Muscle layer of duodenum (tissue), 2 donors: ENCODE data around the gene PRPF4.
"Not testable (repeated sequence)": the region's sequence is repeated elsewhere in the genome, so short reads cannot be mapped to it uniquely, and the experiment has no call there.

ENCODE experiments used
- H3K27ac ChIP-seq: one replicate; pipeline ENCODE4 v1.7.0; 2013; ENCODE audit warnings: mild to moderate bottlenecking, low read length
- H3K27me3 ChIP-seq: one replicate; pipeline ENCODE4 v1.7.0; 2013; ENCODE audit warnings: low read depth, mild to moderate bottlenecking, control low read depth, low read length
- H3K36me3 ChIP-seq, 2 donors: one replicate each; pipeline ENCODE4 v1.7.0; 2013; ENCODE audit warnings: low read length in 2 of 2, control low read depth in 1 of 2, mild to moderate bottlenecking in 1 of 2; ENCODE audit not compliant: insufficient read depth in 2 of 2, control insufficient read depth in 1 of 2
- H3K4me1 ChIP-seq, 2 donors: one replicate each; pipeline ENCODE4 v1.7.0; 2013; ENCODE audit warnings: low read length in 2 of 2, mild to moderate bottlenecking in 2 of 2, control low read depth in 1 of 2, moderate library complexity in 1 of 2; ENCODE audit not compliant: insufficient read depth in 2 of 2, control insufficient read depth in 1 of 2
- H3K4me3 ChIP-seq, 2 donors: one replicate each; pipeline ENCODE4 v1.7.0; 2013; ENCODE audit warnings: low read length in 2 of 2, low read depth in 1 of 2, mild to moderate bottlenecking in 1 of 2
- H3K9me3 ChIP-seq, 2 donors: one replicate each; pipeline ENCODE4 v1.7.0; 2013; ENCODE audit warnings: low read length in 2 of 2, control low read depth in 1 of 2, mild to moderate bottlenecking in 1 of 2; ENCODE audit not compliant: control insufficient read depth in 1 of 2
- donor health status: healthy.

The PRPF4 gene

DNA sequence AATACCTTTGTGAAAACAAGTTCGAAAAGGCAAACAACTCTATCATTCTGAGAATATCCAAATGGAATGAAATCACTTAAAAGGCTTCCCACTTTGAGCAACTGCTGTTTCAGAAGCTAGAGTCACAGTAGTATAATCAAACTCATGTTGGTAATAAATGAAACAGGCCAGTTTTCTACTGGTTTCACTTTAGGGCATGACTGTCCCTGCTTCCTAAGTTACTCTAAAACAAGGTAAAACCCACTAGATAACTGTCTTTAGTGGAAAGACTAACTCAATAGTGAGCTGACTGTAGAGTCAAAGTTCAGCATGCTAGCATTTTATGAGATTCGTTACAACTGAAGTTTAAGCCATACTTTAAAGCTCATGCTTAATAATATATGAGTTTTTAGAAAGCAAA is 6.1 kb upstream of the PRPF4 start:
- Histone ChIP-seq H3K27ac (no peak overlapping the region), H3K27me3 (no peaks in the 10 kb centered on the region), H3K4me1 (peaks cover 7 to 9% of the 10 kb centered on the region in 2 donors), H3K9me3 (no peaks in the 10 kb centered on the region), H3K4me3 (no peak overlapping the region), H3K36me3 (peaks cover 44 to 55% of the 10 kb centered on the region in 2 donors)

GRCh38 chr9:113269871-113270270 is 5.6 kb upstream of the PRPF4 start:
- no peaks in the 10 kb centered on the region for H3K27me3 ChIP-seq
- no peak overlapping the region for H3K4me3 ChIP-seq
- peaks cover 8 to 9% of the 10 kb centered on the region in 2 donors for H3K4me1 ChIP-seq
- H3K36me3 ChIP-seq, result peaks cover 44 to 53% of the 10 kb centered on the region in 2 donors
- no peaks in the 10 kb centered on the region for H3K9me3 ChIP-seq
- no peak overlapping the region for H3K27ac ChIP-seq

GRCh38 chr9:113274474-113275156 is 843 bp upstream of the PRPF4 start:
- Histone ChIP-seq H3K36me3 (peaks cover 34% of the 10 kb centered on the region in 2 donors), H3K4me1 (peaks cover 9 to 20% of the 10 kb centered on the region in 2 donors), H3K9me3 (no peaks in the 10 kb centered on the region), H3K4me3 (peak overlapping the region; percentile 79 to 100), H3K27me3 (no peaks in the 10 kb centered on the region), H3K27ac (peak overlapping the region; percentile 98)

- Histone ChIP-seq H3K27ac (no peak overlapping the region), H3K4me3 (no peak overlapping the region), H3K4me1 (peaks cover 5 to 18% of the 10 kb centered on the region in 2 donors), H3K36me3 (peaks cover 37 to 49% of the 10 kb centered on the region in 2 donors), H3K9me3 (no peaks in the 10 kb centered on the region), H3K27me3 (no peaks in the 10 kb centered on the region)
Observed at GRCh38 chr9:113278840-113279239, 3.4 kb downstream of the PRPF4 start.

DNA sequence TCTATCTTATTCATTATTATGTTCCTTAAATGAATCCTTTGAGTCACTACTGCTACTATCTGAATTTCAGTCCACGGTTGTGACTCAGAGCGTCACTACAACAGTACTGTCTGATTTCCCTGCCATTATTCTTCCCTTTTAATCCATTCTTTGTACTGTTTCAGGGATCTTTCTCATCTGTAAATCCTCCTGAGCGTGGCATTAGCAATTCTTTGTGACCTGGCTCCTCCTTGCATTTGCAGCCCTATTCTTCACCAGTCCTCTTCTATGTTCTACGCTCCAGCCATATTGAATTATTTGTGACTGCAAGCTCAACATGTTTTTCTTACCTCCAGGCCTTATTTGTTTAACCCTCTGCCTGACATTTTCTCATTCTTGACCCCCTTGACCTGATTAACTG is 5.9 kb downstream of the PRPF4 start:
- Histone ChIP-seq H3K27me3 (no peaks in the 10 kb centered on the region), H3K27ac (no peak overlapping the region), H3K36me3 (peaks cover 54 to 61% of the 10 kb centered on the region in 2 donors), H3K9me3 (no peaks in the 10 kb centered on the region), H3K4me3 (no peak overlapping the region), H3K4me1 (peaks cover 0 to 8% of the 10 kb centered on the region in 2 donors)

DNA sequence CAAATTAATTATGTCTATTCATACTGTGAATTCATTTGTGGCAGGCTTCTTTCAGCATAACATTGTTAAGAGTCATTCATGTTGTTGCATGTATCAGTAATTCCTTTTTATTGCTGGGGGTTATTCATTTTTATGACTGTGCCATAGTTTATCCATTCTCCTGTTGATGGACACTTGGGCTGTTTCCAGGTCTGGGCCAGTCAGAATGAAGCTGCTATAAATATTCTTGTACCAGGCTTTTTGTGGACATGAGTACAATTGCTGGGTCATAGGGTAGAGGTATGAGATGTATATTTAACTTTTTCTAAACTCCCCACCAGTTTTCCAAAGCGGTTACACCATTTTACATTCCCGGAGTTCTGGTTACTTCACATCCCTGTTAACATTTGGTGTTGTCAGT is 13.6 kb downstream of the PRPF4 start:
- Histone ChIP-seq H3K9me3 (no peaks in the 10 kb centered on the region), H3K4me1 (no peaks in the 10 kb centered on the region), H3K27me3 (no peaks in the 10 kb centered on the region), H3K36me3 (peaks cover 67 to 81% of the 10 kb centered on the region in 2 donors), H3K4me3 (no peak overlapping the region), H3K27ac (no peak overlapping the region)

GRCh38 chr9:113290052-113290607 is 14.7 kb downstream of the PRPF4 start:
- H3K36me3 ChIP-seq, result peaks cover 58 to 71% of the 10 kb centered on the region in 2 donors
- H3K9me3 ChIP-seq, result no peaks in the 10 kb centered on the region
- no peaks in the 10 kb centered on the region for H3K4me1 ChIP-seq
- no peak overlapping the region for H3K27ac ChIP-seq
- H3K4me3 ChIP-seq, result no peak overlapping the region
- no peaks in the 10 kb centered on the region for H3K27me3 ChIP-seq

DNA sequence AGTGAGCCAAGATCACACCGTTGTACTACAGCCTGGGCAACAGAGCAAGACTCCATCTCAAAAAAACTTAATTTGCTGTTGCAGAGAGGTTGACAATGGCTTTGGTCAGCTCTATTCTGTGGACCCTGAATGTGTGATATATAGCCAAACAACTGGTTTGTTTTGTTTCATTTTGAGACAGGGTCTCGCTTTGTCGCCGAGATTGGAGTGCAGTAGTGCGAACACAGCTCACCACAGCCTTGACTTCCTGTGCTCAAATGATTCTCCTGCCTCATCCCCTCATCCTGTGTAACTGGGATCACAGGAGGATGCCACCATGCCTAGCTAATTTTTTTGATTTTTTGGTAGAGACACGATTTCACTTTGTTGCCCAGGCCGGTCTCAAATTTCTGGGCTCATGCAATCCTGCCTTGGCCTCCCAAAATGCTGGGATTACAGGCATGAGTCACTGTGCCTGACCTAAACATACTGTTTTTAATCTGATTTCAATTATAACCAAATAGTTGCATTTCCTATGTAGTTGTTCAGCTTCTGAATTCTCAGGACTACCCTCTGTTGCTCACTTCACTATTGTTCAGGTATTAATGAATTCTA is 17.9 kb downstream of the PRPF4 start:
- Histone ChIP-seq H3K4me3 (no peak overlapping the region), H3K27ac (no peak overlapping the region), H3K36me3 (peaks cover 34 to 52% of the 10 kb centered on the region in 2 donors), H3K27me3 (no peaks in the 10 kb centered on the region), H3K4me1 (no peaks in the 10 kb centered on the region), H3K9me3 (no peaks in the 10 kb centered on the region)

DNA sequence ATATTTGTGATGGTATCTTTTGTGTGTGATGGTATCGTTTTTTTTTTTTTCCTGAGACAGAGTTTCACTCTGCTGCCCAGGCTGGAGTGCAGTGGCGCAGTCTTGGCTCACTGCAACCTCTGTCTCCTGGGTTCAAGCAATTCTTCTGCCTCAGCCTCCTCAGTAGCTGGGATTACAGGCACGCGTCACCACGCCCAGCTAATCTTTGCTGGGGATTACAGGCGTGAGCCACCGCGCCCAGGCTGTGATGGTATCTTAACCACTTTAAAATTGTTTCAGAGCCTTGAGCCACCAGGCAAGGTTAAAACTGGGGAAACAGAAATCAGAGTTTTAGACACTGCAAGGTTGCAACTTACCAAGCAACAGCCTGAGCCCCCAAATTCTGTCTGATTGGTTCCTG is 20.8 kb downstream of the PRPF4 start:
- not testable (repeated sequence) for H3K9me3 ChIP-seq, H3K4me1 ChIP-seq, H3K27ac ChIP-seq, H3K4me3 ChIP-seq, H3K27me3 ChIP-seq
- H3K36me3 ChIP-seq, result peaks cover 10 to 23% of the 10 kb centered on the region in 2 donors

DNA sequence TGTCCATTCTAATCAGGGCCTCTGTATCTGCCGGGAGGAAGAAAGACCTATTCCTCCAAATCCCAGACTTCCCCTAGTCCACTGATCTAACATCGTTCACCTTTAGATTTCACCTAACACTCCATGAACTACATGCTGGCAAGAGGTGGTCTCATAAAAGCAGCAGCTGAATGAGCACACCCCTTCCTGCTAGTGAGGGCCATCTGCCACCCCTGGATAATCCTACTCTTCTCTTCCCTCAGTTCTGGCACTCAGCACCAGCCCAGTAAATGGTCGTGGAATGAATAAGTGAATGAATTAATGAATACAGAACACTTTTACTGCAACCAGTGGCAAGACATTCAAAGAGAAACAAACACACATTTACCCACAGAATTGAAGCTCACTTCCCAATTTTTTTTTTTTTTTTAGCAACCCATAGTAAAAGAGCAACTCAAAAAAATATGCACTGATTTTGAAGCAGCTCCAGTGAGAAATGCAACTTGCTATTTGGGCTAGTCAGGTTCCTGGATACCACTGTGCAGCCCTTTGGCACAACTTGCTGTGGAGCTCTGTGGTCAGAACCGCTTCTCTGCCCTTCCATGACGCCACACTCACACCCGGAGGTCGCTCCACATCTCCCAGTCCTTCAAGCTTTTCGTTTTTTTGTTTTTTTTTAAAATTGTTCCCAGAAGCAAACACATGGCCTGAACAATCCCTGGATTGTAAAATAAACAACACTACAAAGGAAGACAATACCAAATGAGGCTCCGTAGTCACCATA is 21.5 kb downstream of the PRPF4 start:
- H3K9me3 ChIP-seq, result no peaks in the 10 kb centered on the region
- H3K27ac ChIP-seq, result no peak overlapping the region
- H3K27me3 ChIP-seq, result no peaks in the 10 kb centered on the region
- peaks cover 6 to 16% of the 10 kb centered on the region in 2 donors for H3K36me3 ChIP-seq
- H3K4me3 ChIP-seq, result no peak overlapping the region
- H3K4me1 ChIP-seq, result no peaks in the 10 kb centered on the region

GRCh38 chr9:113298311-113298710 is 22.9 kb downstream of the PRPF4 start:
- Histone ChIP-seq H3K27ac (no peak overlapping the region), H3K36me3 (peaks cover 0 to 3% of the 10 kb centered on the region in 2 donors), H3K4me1 (no peaks in the 10 kb centered on the region), H3K9me3 (no peaks in the 10 kb centered on the region), H3K27me3 (no peaks in the 10 kb centered on the region), H3K4me3 (no peak overlapping the region)
